Fibroblast of skin of left biceps (primary cell): ENCODE measurements around the gene TRAIP.
"Not testable (repeated sequence)": the region's sequence is repeated elsewhere in the genome, so short reads cannot be mapped to it uniquely, and the experiment has no call there.

Source experiments
- DNase-seq, 2 experiments: peaks; one replicate each; pipeline ENCODE4 v3.0.0-alpha.2; 2013; ENCODE audit warnings: low read depth in 2 of 2

TRAIP gene, protein sequence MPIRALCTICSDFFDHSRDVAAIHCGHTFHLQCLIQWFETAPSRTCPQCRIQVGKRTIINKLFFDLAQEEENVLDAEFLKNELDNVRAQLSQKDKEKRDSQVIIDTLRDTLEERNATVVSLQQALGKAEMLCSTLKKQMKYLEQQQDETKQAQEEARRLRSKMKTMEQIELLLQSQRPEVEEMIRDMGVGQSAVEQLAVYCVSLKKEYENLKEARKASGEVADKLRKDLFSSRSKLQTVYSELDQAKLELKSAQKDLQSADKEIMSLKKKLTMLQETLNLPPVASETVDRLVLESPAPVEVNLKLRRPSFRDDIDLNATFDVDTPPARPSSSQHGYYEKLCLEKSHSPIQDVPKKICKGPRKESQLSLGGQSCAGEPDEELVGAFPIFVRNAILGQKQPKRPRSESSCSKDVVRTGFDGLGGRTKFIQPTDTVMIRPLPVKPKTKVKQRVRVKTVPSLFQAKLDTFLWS

DNA sequence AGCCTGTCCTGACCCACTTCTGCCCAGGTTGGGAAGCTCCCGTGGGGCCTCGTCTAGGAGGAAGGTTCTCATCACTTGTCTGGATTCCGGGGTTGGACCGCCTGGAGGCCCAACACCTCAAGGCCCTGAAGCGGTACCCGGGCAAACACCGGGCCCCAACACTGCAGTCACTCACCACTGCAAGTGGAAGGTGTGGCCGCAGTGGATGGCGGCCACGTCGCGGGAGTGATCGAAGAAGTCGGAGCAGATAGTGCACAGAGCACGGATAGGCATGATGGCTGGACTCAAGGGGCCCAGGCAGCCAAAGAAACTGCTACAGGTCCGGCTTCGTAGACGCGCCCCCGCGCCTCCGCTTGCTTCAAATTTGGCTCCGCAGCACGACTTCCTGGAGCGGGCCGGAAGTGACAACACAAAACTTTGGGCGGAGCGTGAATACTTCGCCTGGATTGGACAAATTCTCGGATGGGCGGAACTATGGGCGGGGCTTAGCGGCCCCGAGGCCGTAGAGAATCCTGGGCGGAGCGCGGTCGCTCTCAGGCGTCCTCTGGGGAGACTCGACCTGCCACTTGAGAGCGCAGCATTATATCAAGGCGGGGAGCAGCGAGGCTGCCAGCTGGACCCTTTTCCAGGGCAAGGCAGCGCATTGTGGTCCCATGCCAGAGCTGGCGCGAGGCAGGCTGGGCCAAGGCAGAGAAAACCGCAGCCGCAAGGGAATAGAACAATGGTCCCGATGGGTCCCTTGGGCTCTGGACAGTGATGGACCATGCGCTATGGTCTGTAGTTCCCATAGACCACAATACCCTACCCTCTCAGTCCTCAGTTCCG is at the start of gene TRAIP:
TSS of gene TRAIP (minus strand) at position 384 of the 825 bp plus-strand sequence. CDS start at position 273, 111 bp downstream.
- peak; percentile 70 to 75 for DNase-seq

DNA sequence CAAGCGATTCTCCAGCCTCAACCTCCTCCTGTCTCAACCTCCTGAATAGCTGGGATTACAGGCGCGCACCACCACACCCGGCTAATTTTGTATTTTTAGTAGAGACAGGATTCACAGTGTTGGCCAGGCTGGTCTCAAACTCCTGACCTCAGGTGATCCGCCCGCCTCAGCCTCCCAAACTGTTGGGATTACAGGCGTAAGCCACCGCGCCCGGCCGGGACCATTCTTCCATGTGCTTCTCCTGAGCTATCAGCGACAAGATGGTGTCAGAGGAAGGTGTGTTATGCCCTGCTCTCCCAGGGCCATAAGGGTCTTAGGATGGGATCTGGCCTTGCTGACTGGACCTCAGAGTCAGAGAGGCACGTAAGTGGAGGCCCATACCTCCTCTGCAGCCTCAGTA is 48.1 kb upstream of the TRAIP start:
- not testable (repeated sequence) for DNase-seq

DNA sequence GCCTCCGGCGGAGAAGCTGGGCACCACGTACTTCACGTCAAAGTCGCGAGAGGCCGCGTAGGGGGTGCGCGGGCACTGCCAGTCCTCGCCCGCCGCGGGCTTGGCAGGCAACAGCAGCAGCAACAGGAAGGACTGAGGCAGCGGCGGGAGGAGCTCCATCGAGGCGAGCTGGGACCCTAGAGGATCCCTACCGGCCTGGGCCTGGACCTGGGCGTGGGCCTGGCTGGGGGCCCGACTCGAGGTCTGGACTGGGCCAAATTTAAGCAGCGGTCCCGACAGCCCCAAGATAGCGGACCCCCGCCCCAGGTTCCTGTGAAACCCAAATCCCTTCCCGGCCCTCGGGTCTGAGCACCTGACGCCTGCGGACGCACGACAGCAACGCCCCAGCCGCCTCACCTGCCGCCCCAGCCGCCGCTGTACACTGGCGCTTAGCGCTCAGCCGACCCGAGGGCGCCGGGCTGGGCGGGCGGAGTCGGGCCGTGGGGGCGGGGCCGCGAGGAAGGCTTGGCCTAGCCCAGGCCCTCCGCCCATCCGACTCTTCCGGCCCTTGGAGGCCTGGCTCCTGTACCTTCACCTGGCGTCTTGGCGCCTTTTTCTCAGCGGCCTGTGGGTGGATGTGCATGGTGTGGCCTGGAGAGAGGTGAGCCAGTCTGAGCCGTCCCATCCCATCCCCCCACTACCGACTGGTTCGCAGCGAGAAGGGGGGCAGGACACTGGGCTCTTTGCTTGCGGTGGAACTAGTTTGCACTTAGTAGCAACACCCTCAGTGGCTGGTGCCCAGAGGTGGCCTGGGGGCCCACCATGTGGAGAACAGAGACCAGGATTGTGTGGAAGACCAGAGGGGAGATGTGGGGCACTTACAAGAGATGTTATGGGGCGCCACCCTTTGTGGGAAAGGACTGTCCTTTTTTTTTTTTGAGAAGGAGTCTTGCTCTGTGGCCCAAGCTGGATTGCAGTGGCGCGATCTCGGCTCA is 47.4 kb upstream of the TRAIP start, which contains the start of gene MST1R:
TSS of gene MST1R (minus strand) at position 423 of the 974 bp plus-strand sequence. CDS start at position 159, 264 bp downstream.
- no peak for DNase-seq

DNA sequence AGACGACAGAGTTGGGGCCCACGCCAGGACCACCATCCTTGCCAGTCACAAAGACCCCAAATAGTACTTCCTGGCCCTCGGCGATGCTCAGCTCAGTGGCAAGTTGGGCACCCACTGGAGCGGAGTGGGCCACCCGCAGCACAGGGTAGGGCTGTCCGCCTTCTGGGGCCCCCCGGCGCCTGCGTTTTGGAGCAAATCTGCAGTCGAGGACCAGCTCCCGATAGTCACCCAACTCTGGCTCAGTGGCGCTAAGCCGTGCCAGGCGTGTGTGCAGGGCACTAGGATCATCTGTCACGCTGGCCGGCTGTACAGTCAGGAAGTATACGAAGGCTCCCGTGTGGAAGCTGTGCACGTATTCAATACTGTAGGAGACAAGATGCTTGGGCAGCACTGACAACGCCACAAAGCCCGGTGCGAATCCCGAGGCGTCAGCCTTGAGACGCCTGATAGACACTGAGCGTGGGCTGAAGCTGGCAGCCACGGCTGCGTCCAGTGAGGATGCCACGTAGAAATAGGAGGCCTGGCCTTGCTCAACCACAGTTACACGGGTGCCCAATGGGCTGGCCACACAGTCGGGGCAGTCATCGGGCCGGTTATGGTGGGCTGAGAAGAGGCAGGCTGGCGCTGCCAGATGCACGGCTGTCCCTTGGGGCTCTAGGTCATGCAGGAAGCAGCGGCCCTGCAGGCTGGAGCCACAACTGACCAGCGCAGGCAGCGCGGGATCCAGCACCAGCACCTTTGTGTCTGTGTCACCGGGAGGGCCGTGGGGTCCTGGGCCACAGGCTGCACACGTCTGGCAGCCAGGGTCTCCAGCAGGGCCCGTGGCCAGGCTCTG is 46.4 kb upstream of the TRAIP start:
- DNase-seq: no peak

DNA sequence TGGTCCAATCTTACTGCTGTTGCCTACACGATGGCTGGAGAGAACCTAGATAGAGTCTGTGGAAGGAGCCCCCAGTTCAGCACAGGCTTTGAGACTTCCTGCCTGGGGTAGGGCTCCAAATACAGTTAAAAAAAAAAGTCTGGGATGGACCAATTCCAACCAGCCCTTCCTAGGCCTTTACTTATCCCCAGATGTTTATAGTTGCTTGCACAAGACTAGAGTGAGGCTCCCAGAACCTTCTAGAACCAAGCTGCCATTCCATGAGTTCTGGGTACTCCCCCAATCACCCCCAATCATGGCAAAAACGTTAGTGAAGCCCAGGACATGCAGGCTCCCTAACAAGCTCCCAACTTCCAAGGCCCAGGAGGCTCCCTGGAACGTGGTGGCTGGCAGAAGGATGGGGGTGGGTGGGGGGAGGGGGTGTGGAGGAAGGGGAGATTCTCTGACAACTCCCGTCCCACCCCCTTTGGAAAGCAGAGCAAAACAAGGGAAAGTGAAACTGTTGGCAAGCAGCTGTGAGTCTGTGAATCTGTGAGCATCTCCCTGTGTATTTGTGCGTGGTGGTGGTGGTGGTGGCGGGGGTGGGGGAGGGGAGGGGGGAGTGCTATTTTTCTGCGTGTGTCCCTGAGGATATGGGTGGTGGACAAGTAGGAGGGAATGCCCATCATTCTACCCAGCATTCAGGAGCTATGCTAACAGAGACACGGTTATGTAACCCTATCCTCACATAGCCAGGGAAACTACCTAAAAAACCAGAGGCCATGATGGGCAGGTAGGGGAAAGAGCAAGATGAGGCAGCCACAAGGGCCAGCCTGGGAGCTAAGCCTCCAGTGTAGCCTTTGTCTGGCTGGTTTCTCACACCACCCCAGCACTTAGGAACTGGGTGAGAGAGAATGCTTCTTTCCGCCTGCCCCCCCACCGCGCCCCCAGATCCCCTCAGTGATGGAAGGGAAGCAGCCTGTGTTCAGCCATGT is 45.3 kb upstream of the TRAIP start:
- DNase-seq: no peak

DNA sequence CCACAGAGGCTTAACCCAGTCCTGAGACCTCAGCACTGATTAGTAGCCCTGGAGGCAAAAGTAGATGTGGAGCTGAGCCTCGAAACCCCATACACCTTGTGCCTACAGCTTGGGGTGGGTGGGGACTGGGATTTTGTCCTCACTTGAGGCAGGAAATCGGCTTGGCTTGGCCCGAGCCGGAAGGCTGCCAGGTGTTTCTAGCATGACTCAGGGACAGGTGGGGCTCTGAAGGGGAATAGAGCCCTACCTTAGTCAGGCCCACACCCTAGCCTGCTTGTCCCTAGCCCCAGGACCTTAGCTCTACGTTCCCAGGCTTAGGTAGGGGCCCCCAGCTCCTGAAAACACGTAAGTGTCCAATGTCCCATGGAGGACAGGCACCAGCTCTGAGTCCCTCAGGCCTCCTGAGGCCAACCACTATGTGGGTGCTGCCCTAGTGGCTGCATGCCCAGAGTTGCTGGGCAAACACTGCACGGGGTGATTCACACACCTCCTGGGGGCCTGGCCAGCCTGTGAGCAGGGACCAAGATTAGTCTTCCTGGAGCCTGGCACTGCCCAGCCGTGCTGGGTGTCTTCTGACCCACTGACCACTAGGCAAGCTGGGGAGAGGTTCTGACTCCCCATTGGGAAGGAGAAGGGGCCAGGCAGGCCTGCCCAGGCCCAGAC is 44.3 kb upstream of the TRAIP start:
- DNase-seq: no peak

DNA sequence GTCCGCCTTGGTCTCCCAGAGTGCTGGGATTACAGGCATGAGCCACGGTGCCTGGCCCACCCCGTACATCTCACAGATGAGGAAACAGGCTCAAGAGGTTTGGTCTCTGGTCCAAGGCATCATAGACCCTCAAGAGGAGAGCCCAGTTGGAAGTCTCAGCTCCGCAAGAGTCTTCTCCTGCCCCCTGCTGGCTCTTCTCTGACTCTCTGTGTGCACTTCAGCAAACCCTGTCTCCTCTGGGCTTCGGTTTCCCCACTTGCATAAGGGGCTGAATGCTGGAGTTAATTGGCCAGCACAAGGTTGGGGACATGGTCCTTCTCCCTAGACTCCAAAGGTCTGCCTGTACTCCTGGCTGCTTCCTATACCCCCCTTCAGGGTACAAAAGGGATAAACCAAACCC is 43.5 kb upstream of the TRAIP start:
- no peak for DNase-seq

DNA sequence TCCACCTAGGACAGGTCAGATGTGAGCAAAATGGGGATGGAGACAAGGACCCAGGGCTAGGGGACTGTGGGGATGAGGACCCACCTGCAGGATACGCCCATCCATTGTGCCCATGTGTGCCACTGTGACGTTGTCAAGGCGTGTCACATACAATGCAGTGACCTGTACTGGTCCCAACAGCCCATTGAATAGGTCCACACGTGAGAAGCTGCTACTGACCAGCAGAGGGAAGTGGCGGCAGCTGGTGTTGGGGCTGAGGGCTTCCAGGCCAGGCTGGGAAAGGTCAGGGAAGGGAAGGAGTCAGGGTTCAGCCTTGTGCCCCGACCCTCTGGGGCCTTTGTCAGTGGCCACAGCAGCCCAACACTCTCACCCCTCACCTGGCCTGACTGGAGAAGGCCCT is 42.6 kb upstream of the TRAIP start:
- DNase-seq: no peak

DNA sequence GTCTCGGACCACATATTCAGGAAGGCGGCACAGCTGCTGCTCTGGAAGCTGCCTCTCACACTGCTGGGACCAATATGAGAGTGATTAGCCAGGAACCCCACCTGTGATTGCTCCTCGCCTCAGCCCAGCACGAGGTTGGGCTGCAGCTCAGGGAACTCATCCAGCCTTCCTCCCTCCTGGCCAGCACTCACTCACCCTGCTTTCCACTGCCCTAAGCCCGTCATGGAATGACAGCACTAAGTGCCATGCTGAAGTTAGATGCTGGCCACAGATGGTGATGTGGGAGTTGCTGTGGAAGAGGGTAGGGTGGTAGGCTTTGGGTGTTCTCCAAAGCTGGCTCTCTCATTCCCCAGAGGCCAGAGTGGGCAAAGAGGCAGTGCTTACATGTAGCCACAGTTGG is 40.0 kb upstream of the TRAIP start:
- no peak for DNase-seq

DNA sequence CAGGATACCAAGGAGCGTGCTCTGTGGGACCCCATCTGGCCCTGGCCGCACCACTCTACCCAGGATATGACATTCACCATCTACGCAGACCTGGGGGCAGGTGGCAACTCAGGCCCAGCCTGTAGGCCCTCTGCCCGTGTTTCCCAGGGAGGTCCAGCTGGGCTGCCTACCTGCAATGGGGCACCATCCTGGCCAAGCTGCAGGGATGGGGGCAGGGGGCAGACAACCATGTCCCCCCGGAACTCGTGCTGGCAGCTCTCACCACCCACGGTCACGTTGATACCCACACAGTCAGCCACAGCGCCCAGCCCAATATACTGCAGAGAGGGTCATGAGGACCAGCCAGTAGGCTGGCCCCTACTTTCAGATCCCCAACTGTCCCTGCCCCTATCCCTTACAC is 39.4 kb upstream of the TRAIP start:
- no peak for DNase-seq

DNA sequence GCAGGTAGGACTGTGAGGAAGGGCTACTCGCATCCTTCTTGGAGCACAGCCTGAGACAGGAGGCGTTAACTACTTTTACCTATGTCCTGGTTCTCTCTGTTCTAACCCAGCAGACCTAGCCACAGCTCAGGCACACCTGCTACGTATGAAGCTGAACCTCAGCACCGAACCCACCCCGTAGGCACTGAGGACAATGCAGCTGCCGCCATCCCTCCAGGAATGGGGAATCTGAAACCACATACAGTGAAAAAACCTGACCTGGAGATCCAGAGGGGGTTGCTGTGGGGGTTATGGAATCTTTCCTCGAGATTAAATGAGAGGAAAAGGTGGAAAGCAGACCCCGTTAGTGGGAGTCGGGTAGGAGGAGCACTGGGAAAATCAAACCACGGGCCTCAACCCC is 32.9 kb upstream of the TRAIP start:
- DNase-seq: no peak

DNA sequence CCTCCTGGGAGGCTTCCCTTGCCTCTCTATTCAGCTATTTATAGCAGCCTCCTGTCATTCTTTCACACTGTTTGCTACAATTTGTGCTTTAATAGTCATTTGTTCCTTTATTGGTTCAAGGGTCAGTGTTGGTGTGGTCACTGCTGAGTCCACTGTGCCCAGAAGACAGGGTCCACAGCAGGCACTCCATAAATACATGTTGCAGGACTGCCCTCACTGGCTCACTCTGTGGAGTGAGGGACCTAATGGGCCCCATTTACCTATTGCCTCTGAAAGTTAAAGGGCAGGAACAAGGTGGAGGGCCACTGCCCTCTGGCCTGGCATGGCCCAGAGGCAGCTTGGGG is 30.5 kb upstream of the TRAIP start:
- no peak for DNase-seq

DNA sequence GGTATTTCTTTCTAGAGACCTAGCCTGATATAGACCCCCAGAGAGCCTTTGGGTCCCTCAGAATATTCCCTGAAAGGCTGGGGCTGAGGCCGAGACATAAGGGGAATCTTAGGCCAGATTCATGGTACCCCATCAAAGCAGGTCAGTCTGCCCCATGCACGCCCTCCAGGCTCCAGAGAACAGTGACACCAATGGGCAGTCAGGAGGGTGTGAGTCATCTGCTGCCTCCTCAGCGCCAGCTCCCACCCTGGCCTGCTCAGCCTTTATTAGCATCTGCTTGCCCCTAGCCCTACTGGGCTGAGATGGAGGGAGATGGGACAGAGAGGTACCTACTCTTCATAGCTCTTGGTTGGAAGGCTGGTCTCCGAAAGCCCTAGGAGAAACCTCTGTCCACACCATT is 27.6 kb upstream of the TRAIP start:
- no peak for DNase-seq

DNA sequence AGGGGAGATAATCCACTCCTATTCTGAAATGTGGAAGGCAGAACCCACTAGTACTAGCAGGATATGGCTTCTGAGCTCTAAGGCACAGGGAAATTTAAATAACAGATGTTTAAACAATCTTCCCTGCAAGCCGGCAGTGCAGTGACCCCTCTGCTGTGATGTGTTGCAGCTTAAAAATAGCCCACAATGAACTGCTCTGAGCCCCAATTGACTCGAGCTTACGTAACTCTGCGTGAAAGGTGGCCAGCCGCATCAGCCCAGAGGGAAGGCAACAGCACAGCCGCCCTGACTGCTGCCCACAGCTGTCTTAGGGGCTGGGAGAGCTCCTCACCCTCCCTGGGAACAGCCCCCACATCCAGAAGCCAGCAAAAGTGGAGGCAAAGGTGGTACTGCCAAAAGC is 25.8 kb upstream of the TRAIP start:
- DNase-seq: no peak

DNA sequence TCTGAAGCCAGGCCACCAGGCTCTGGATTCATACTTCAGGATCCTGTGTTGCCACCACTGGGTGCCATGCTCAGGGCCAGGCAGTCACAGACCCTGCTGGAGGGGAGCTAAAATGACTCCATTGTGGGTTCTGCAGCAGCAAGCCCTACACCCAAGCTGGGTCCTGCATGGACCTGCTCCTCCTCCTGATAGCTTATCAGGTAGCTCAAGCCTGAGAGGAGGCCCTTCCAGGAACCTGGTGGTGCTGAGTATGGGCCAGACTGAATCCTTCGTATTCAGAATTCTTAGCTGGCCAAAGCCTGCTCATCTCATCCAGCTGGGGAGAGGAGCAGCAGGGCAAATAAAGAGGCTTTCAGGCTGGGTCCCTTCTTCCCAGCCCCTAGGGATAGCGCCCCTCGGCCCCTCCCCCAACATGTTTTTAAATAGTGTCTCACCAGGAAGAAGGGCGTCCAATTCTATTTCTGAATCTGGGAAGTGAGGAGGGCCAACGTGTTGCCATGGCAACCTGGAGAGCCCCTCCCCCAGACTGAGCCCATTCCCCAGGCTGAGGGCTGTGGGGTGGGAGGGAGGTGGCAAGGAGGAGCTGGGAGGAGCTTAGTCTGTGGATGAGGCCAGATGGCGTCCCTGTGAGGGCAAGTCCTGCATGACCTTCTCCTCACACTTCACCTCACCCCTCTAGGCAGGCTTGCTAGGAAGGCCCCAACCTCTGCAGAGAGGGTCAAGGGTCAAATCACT is 24.4 kb upstream of the TRAIP start:
- no peak for DNase-seq

DNA sequence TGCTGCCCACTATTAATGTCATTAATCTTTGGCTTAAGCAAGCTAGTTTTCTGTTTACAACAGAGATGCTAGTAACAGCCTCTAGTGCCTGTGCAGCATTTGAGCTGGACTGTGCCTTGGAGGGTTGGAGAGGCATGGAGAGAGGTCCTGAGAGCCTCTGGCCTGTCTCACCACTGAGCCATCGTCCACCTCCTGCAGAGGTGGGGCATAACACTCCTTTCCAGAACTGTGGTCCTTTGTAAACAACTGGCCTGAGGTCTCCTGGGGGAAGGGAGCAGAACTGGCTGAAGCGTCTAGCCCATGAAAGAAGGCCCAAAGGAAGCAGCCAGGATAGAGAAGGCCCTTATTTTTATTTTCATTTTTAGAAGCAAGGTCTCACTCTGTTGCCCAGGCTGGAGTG is 23.4 kb upstream of the TRAIP start:
- no peak for DNase-seq

DNA sequence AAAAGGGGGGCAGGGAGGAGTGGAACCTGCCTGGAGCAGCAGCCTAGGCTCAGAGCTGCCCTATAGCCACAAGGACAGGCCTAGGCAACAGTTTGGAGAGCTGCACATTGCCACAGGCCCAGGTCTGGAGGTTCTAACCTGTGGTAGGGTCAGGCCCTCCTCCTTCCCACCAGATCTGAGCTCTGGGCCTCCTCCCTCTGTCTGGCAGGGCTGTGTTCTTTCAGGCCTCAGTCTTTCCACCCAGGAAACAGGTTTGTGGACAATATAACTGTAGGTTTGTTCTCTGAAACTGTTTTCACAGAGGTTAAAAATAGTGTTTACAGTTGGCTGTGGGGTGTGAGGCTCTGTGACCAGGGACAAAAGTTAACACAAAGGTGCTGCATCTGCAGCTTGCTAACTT is 22.3 kb upstream of the TRAIP start:
- no peak for DNase-seq

DNA sequence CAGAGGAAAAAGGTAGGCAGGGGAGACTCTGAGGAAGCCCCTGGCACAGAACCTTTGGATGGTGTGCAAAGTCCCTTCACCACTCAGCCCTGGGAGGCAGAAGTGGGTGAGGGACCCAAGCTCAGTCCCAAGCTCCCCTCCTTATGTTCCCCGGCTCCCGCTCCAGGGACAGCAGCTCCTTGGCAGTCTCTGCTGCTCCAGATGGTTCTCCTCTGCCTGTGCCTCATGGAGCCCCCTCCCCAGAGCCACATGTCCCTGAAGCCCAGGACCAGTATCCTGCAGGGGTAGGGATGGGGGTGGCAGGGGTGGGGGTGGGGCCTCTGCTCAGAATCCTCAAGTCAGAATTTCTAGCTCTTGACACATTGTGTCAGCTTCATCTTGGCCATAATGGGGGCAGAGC is 21.4 kb upstream of the TRAIP start:
- DNase-seq: no peak
